ENCODE results near the gene PLEKHH1.

GRCh38 chr14:67508956-67509355 is 24.1 kb upstream of the PLEKHH1 start:
- TF ChIP-seq POLR2A (IDR thresholded peaks at IDR 0.05) = no peak
- no peak for TF ChIP-seq CTCF (IDR thresholded peaks at IDR 0.05 in 4 of 5, conservative IDR thresholded peaks at IDR 0.05 in 1 of 5)
